ENCODE results near the gene YWHAG. TPM values are rescaled to one million over a fixed set of nuclear protein-coding genes. Genes with fewer than 3 reads are reported as not detected.

YWHAG gene
- total RNA-seq, 1 donor from 2014 or later: 223 TPM

DNA sequence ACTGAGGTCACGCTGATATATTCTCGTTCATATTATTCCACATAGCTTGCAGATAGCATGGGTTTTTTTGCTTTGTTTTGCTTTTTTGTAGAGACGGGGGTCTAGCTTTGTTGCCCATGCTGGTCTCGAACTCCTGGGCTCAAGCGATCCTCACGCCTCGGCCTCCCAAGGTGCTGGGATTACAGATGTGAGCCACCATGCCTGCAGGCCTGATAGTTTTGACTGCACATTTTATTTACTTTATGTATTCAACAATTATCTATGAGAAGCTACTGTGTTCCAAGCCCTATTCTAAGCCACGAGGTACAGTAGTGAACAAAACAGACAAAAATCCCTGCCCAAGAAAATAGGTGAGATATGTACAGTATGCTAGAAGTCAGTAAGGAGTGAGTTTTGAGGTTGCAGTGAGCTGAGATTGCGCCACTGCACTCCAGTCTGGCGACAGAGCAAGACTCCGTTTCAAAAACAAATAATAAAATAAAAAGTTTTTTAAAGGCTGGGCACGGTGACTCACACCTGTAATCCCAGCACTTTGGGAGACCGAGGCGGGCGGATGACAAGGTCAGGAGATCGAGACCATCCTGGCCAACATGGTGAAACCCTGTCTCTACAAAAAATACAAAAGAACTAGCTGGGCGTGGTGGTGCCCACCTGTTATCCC is 1.3 kb upstream of the YWHAG start:
- H3K4me3 ChIP-seq: peak overlapping the region; percentile 92
- TF ChIP-seq, protein P1, sequence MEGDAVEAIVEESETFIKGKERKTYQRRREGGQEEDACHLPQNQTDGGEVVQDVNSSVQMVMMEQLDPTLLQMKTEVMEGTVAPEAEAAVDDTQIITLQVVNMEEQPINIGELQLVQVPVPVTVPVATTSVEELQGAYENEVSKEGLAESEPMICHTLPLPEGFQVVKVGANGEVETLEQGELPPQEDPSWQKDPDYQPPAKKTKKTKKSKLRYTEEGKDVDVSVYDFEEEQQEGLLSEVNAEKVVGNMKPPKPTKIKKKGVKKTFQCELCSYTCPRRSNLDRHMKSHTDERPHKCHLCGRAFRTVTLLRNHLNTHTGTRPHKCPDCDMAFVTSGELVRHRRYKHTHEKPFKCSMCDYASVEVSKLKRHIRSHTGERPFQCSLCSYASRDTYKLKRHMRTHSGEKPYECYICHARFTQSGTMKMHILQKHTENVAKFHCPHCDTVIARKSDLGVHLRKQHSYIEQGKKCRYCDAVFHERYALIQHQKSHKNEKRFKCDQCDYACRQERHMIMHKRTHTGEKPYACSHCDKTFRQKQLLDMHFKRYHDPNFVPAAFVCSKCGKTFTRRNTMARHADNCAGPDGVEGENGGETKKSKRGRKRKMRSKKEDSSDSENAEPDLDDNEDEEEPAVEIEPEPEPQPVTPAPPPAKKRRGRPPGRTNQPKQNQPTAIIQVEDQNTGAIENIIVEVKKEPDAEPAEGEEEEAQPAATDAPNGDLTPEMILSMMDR (IDR thresholded peaks at IDR 0.05; ENCODE audit: borderline replicate concordance): no peak

GRCh38 chr7:76359111-76359977 is 553 bp upstream of the YWHAG start:
- Histone ChIP-seq H3K27ac (replicated peaks) (peak overlapping the region; percentile 99), H3K4me1 (peaks cover 62% of the 10 kb centered on the region), H3K9me3 (replicated peaks) (no peaks in the 10 kb centered on the region), H3K27me3 (ENCODE audit: low read depth) (no peaks in the 10 kb centered on the region), H3K4me3 (peak overlapping the region; percentile 92), H3K36me3 (peaks cover 12% of the 10 kb centered on the region)
- peak; percentile 98 for DNase-seq
- TF ChIP-seq, protein P1 (IDR thresholded peaks at IDR 0.05; ENCODE audit: borderline replicate concordance): peak; percentile 79
- intact Hi-C loops (cut with micrococcal nuclease): loop anchor here (5.0 kb wide), 1 partner anchor 37 kb away; no protein-coding TSS in a partner anchor

More for the DNA sequence above, 1.3 kb upstream of the YWHAG start:
- H3K36me3 ChIP-seq: peaks cover 12% of the 10 kb centered on the region
- peaks cover 62% of the 10 kb centered on the region for H3K4me1 ChIP-seq
- H3K27me3 ChIP-seq (ENCODE audit: low read depth): no peaks in the 10 kb centered on the region
- DNase-seq: no peak
- H3K9me3 ChIP-seq (replicated peaks): no peaks in the 10 kb centered on the region
- intact Hi-C loops (cut with micrococcal nuclease): loop anchor here (5.0 kb wide), 1 partner anchor 38 kb away; no protein-coding TSS in a partner anchor
- peak overlapping the region; percentile 99 for H3K27ac ChIP-seq (replicated peaks)

DNA sequence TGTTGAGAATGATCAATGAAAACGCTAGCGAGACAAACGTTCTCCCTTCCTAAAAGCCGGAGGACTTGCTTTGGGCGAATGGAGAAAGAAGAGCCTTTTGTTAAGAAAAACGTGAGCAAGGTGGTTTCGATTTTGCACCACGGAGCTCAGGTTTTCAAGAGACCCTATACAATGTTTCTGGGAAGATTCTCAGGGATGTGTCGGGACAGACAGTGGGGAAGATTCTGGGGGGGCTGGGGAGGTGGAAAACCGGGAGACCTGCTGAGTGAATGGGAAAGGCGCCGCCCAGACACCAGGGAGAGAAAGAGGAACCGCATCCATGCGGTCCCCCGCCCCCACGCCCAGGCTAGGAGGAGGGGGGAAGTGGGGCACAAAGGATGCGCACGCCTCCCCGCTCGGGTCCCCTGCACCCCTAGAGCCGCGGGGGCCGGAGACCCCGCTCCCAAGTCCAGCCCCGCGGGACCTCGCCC is 745 bp downstream of the YWHAG start:
- H3K36me3 ChIP-seq: peaks cover 12% of the 10 kb centered on the region
- H3K27me3 ChIP-seq (ENCODE audit: low read depth): no peaks in the 10 kb centered on the region
- H3K9me3 ChIP-seq (replicated peaks): no peaks in the 10 kb centered on the region
- intact Hi-C loops (cut with micrococcal nuclease): loop anchor here (5.0 kb wide), 1 partner anchor 36 kb away; no protein-coding TSS in a partner anchor
- TF ChIP-seq, protein P1 (IDR thresholded peaks at IDR 0.05; ENCODE audit: borderline replicate concordance): no peak
- peak; percentile 75 for DNase-seq
- H3K27ac ChIP-seq (replicated peaks): peak overlapping the region; percentile 99
- H3K4me3 ChIP-seq: peak overlapping the region; percentile 92
- H3K4me1 ChIP-seq: peaks cover 65% of the 10 kb centered on the region

GRCh38 chr7:76357475-76358010 is 1.2 kb downstream of the YWHAG start:
- H3K4me1 ChIP-seq: peaks cover 70% of the 10 kb centered on the region
- H3K27me3 ChIP-seq (ENCODE audit: low read depth): no peaks in the 10 kb centered on the region
- peak overlapping the region; percentile 99 for H3K27ac ChIP-seq (replicated peaks)
- H3K9me3 ChIP-seq (replicated peaks): no peaks in the 10 kb centered on the region
- intact Hi-C loops (cut with micrococcal nuclease): loop anchor here (5.0 kb wide), 1 partner anchor 35 kb away; no protein-coding TSS in a partner anchor
- peak overlapping the region; percentile 92 for H3K4me3 ChIP-seq
- DNase-seq: no peak
- TF ChIP-seq, protein P1 (IDR thresholded peaks at IDR 0.05; ENCODE audit: borderline replicate concordance): no peak
- peaks cover 12% of the 10 kb centered on the region for H3K36me3 ChIP-seq

GRCh38 chr7:76356823-76357222 is 2.0 kb downstream of the YWHAG start:
- peaks cover 78% of the 10 kb centered on the region for H3K4me1 ChIP-seq
- H3K36me3 ChIP-seq: peaks cover 12% of the 10 kb centered on the region
- H3K27me3 ChIP-seq (ENCODE audit: low read depth): no peaks in the 10 kb centered on the region
- DNase-seq: no peak
- intact Hi-C loops (cut with micrococcal nuclease): loop anchor here (5.0 kb wide), 1 partner anchor 35 kb away; no protein-coding TSS in a partner anchor
- H3K9me3 ChIP-seq (replicated peaks): no peaks in the 10 kb centered on the region
- TF ChIP-seq, protein P1 (IDR thresholded peaks at IDR 0.05; ENCODE audit: borderline replicate concordance): no peak
- H3K27ac ChIP-seq (replicated peaks): peak overlapping the region; percentile 99
- peak overlapping the region; percentile 92 for H3K4me3 ChIP-seq
